SIG-M5 treated with dmso at 0.1 percent for 504 hours (cell line): Measurements from ENCODE around the gene LCMT1.
"Not testable (repeated sequence)": the region's sequence is repeated elsewhere in the genome, so short reads cannot be mapped to it uniquely, and the experiment has no call there.

ENCODE experiments used
- DNase-seq: peaks from one replicate; lab custom pipeline; 2025; ENCODE audit not compliant: unreplicated experiment; lab: John Stamatoyannopoulos, UW

Gene LCMT1

DNA sequence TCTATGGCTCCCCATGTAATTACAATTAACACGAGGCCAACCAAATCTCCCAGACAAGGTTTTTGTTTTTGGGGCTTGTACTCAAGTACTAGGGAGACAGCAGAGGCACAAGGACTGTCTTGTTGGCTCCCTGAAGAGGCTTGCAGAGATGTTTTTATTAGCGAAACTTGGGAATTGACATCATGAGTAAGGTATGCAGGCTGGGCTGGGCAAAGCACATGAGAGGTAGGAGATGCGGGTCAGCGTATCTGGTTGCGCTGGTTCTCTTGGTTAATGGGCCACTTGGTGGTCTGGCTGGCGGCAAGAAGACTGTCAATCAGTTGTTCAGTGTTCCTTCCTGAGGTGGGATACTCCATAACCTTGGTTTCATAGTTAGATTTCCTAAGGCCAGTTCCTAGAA lies 28.9 kb downstream of the LCMT1 start:
- no peak for DNase-seq

GRCh38 chr16:25141648-25142047 lies 30.1 kb downstream of the LCMT1 start:
- DNase-seq = no peak

GRCh38 chr16:25143928-25144327 lies 32.4 kb downstream of the LCMT1 start:
- DNase-seq = no peak

GRCh38 chr16:25148568-25149215 lies 37.1 kb downstream of the LCMT1 start:
- no peak for DNase-seq

- DNase-seq = no peak
Observed at GRCh38 chr16:25151996-25152395, 40.5 kb downstream of the LCMT1 start.

- no peak for DNase-seq
Observed at GRCh38 chr16:25155553-25156460, 44.3 kb downstream of the LCMT1 start.

DNA sequence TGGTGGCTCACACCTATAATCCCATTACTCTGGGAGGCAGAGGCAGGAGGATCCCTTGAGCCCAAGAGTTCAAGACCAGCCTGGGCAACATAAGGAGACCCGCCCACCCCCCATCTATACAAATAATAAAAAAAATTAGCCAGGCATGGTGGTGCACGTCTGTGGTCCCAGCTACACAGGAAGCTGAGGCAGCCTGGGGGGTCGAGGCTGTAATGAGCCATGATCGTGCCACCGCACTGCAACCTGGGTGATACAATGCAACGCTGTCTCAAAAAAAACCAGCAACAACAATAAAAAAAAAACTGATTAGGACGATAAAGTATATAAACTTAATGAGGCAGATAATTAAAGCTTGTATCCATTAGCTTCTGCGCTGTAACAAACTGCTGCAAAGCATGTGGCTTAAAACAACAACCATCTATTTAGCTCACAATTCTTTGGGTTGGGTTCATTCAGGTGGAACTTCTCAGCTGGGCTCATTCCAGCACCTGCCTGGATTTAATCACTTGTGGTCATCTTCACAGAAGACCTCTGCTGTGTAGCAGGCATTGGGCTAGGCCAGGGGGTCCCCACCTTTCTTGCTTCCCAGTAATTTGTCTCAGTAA lies 45.8 kb downstream of the LCMT1 start:
- no peak for DNase-seq

GRCh38 chr16:25158401-25158800 lies 46.9 kb downstream of the LCMT1 start:
- DNase-seq = no peak

GRCh38 chr16:25161753-25162367 lies 50.3 kb downstream of the LCMT1 start:
- DNase-seq = no peak

DNA sequence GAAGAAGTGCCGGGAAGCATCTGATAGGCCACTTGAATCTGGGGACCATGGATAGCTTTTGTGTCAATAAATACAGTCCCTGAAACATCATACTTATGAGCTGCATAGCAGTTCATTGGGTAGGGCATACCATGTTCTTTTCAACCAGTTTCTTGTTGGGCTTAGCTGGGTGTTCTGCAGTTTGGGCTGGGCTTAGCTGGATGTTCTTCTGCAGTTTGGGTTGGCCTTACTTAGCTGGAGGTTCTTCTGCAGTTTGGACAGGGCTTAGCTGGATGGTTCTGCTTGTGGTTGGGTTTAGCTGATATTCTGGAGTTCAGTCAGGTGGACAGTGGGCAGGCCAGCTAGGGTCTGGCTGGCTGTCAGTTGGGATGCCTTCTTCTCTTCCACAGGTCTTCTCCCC lies 52.1 kb downstream of the LCMT1 start:
- no peak for DNase-seq

DNA sequence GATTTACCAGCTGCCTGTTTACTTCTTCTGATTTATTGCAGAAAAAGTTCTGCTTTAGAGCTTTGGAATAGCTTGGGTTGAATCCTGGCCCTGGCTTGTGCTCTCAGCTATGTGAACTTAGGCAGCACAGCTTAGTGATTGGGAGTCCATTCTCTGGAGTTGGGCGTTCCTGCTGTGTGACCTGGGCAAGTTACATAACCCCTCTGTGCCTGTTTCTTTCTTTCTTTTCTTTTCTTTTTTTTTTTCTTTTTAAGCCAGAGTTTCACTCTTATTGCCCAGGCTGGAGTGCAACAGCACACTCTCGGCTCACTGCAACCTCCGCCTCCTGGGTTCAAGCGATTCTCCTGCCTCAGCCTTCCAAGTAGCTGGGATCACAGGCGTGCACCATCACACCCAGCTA lies 53.7 kb downstream of the LCMT1 start:
- no peak for DNase-seq

DNA sequence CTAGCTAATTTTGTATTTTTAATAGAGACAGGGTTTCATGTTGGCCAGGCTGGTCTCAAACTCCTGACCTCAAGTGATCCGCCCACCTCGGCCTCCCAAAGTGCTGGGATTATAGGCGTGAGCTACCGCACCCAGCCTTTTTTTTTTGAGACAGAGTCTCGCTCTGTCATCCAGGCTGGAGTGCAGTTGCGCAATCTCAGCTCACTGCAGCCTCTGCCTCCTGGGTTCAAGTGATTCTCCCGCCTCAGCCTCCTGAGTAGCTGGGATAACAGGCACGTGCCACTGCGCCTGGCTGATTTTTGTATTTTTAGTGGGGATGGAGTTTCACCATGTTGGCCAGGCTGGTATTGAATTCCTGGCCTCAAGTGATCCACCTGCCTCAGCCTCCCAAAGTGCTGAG lies 56.4 kb downstream of the LCMT1 start:
- not testable (repeated sequence) for DNase-seq

- no peak for DNase-seq
Observed at GRCh38 chr16:25171390-25171789, 59.8 kb downstream of the LCMT1 start.

DNA sequence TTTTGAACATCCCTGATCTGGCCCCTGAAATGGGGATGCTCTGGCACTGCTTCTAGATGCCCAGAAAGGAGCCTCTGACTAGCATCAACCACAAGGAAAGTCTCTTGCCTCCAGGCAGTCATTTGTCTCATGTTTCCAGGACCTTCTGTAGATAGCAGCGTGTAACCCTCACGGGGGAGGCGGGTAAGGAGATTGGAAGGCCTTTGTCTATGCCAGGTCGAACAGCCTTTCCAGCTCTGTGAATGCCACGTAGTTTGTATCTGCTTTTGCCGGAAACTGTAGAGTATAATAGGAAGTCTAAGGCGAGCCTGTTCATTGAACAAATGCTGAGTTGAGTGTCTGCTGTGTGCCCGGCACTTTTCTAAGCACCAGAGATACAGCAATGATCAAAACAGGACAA lies 61.3 kb downstream of the LCMT1 start:
- DNase-seq = no peak

- DNase-seq = no peak
Observed at GRCh38 chr16:25174285-25174684, 62.7 kb downstream of the LCMT1 start.

DNA sequence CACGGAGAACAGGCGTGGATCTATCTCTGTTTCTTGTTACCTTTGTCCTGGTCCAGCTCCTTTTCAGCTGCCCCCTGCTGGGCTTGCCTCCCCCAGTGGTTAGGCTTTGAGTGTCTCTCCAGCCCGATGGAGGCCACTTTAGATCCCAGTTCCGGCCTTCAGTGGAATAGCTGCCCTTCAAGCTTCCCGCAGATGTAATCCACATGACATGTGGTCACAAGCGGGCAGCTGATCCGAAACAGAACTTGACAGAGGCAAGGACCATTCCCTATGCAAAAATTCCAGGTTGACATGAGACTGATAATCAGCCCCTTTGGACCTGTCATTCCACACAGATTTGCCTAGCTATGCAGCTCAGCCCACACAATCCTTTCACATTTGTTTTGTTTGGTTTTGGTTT lies 64.6 kb downstream of the LCMT1 start:
- DNase-seq = no peak

- no peak for DNase-seq
Observed at GRCh38 chr16:25177512-25177830, 65.9 kb downstream of the LCMT1 start.

DNA sequence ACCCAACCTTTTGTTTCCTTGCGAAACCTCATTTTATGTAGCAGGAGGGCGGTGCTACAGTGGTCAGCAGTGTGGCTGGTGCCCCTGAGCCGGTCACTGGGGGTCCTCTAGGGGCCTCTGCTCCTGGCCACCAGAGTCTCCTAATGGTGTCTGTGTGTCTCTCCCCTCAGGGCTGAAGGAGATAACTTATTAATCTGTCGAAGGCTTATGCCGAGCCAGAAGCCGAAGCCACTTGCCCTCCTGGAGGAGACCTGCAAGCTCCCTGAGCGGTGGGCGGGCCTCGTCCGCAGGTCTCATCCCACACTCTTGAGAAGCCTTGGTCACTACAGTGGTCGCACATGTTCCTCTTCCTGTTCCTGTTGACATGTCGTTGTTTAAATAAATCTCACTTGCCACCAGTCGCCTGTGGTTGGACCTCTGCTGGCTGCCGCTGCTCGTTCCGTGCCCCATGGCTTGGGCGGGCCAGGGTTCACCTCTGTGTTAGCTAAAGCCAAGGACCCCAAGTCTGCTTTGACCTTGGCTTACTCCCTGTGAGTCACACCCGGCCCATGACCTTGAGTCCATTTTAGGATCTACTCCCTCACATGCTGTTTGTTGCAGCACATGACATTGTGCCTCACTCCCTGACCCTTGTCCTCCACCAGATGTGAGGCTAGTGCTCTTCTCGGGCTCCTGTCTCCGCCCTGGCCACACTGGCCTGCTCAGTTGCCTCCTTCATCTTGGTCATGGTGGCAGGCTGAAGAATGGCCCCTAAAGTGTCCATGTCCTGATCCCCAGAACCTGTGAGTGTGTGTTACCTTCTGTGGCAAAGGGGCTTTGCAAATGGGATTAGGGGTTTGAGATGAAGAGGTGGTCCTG lies 66.5 kb downstream of the LCMT1 start:
- DNase-seq = no peak

DNA sequence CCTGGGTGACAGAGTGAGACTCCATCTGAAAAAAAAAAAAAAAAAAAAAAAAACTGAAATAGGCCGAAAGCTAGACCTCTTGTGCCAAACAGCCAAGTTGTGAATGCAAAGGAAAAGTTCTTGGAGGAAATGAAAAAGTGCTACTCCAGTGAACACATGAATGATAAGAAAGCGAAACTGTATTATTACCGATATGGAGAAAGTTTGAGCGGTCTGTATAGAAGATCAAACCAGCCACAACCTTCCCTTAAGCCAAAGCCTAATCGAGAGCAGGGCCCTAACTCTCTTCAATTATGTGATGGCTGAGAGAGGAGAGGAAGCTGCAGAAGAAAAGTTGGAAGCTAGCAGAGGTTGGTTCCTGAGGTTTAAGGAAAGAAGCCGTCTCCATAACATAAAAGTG lies 69.7 kb downstream of the LCMT1 start:
- not testable (repeated sequence) for DNase-seq

- DNase-seq = no peak
Observed at GRCh38 chr16:25184771-25185170, 73.2 kb downstream of the LCMT1 start.

DNA sequence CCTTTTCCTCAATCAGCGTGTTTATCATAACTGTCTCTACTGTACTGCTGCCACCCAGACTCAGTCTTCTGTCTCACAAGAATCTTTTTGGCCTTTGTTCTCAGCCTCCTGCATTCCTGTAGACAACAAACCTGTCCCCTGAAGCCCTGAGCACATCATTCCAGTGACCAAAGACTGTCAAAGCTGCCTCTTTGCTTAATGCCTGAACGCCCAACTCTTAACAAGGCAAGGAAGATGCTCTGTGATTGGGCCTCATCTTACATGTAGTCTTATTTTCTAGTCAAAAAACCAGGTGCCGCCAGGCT lies 75.9 kb downstream of the LCMT1 start:
- DNase-seq = no peak
